ENCODE results near the gene ADAMTSL5.
"Not testable (repeated sequence)": the region's sequence is repeated elsewhere in the genome, so short reads cannot be mapped to it uniquely, and the experiment has no call there.

The ADAMTSL5 gene

DNA sequence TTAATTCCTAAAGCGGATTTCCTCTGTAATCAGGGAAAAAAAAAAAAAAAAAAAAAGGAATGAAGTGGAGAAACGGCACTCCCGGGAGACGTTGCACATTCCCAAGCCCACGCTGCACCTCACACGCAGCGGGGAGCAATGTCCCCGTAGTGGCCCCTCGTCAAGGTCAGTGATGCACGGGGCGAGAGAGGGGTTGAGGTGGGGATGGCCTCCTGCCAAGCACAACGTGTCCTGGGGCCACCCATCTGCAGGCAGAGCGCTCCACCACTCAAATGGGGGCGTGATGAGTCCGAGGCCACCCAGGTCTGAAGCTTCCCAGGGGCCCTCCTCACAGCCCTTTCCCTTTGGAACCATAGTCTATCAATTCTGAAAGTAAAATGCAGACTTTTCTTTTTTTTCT lies 26.2 kb upstream of the ADAMTSL5 start:
- no peak overlapping the region for H3K4me3 ChIP-seq (ENCODE audit: control insufficient read depth, low read depth, low read length)
- peak; percentile 36 for DNase-seq (ENCODE audit: low read depth)
- TF ChIP-seq, protein P1, sequence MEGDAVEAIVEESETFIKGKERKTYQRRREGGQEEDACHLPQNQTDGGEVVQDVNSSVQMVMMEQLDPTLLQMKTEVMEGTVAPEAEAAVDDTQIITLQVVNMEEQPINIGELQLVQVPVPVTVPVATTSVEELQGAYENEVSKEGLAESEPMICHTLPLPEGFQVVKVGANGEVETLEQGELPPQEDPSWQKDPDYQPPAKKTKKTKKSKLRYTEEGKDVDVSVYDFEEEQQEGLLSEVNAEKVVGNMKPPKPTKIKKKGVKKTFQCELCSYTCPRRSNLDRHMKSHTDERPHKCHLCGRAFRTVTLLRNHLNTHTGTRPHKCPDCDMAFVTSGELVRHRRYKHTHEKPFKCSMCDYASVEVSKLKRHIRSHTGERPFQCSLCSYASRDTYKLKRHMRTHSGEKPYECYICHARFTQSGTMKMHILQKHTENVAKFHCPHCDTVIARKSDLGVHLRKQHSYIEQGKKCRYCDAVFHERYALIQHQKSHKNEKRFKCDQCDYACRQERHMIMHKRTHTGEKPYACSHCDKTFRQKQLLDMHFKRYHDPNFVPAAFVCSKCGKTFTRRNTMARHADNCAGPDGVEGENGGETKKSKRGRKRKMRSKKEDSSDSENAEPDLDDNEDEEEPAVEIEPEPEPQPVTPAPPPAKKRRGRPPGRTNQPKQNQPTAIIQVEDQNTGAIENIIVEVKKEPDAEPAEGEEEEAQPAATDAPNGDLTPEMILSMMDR (conservative IDR thresholded peaks at IDR 0.05; ENCODE audit: control insufficient read depth, insufficient read depth, low read depth, low read length): no peak

DNA sequence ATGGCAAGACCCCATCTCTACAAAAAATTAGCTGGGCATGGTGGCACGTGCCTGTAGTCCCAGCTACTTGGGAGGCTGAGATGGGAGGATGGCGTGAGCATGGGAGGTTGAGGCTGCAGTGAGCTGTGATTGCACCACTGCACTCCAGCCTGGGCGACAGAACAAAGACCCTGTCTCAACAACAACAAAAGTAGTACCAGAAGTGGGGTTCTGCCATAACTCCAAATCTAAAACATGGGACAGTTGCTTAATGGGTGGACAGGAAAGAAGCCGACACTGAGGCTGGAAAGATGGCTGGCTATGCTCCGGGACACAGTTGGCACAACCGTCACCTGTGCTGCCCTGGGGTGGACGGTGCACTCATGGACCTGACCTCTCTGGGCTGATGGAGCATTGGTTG lies 22.9 kb upstream of the ADAMTSL5 start:
- not testable (repeated sequence) for H3K4me3 ChIP-seq (ENCODE audit: control insufficient read depth, low read depth, low read length); DNase-seq (ENCODE audit: low read depth)

DNA sequence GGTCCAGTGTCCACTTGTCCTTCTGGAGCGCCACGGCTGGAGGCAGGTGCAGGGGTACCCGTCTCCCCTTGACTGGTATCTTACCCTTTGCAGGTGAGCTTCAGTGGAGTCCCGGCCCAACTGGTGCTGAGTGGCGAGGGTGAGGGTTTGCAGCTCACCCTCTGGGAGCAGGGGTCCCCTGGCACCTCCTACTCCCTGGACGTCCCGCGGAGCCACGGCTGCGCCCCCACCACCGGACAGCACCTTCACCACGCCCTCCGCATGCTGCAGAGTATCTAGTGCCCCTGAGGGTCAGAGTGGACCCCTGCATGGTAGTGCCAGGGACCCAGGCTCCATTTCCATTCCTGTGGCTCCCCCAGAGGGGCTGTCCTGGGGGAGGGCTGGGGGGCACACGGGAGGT lies 22.2 kb upstream of the ADAMTSL5 start:
- H3K4me3 ChIP-seq (ENCODE audit: control insufficient read depth, low read depth, low read length): no peak overlapping the region
- no peak for DNase-seq (ENCODE audit: low read depth)
- TF ChIP-seq, protein P1 (conservative IDR thresholded peaks at IDR 0.05; ENCODE audit: control insufficient read depth, insufficient read depth, low read depth, low read length): no peak

DNA sequence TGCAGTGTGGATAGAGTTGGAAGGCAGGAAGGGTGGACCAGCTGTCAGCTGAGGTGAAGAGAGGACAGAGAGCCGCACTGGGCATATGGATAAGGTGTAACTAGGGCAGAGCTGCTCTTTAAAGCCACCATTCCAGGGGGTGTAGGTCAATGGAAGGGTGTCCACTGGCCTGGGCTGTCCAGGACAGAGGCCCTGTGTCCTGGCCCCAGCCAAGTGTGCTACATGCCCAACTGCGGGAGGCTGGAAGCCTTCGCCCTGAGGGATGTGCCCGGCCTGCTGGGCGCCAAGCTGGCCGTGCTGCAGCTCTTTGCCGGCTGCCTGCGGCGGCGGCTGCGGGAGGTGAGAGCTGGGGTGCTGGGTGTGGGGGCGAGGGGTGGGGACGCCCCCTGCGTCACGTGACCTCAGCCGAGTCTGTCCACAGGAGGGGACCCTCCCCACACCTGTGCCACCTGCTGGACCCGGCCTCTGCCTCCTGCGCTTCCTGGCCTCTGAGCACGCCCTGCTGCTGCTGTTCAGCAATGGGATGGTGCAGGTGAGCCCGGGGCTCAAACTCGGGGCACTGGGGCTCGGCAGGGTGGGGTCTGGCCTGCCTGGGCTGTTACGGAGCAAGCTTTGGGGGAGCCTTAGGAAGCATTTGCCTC lies 20.8 kb upstream of the ADAMTSL5 start:
- TF ChIP-seq, protein P1 (conservative IDR thresholded peaks at IDR 0.05; ENCODE audit: control insufficient read depth, insufficient read depth, low read depth, low read length): no peak
- no peak overlapping the region for H3K4me3 ChIP-seq (ENCODE audit: control insufficient read depth, low read depth, low read length)

DNA sequence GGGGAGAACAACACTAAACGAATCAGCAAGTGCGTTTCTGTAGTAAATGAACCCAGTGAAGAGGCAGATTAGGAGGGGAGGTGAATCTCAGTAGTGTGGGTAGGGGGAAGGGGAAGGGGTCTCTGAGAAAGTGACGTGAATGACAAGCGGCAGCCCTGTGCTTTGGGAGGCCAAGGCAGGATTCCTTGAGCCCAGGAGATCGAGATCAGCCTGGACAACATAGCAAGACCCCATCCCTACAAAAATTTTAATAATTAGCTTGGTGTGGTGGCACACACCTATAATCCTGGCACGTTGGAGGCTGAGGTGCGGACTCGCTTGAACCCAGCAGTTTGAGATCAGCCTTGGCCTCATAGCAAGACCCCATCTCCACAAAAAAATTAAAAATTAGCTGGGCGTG lies 19.2 kb upstream of the ADAMTSL5 start:
- DNase-seq (ENCODE audit: low read depth): no peak
- TF ChIP-seq, protein P1 (conservative IDR thresholded peaks at IDR 0.05; ENCODE audit: control insufficient read depth, insufficient read depth, low read depth, low read length): no peak
- H3K4me3 ChIP-seq (ENCODE audit: control insufficient read depth, low read depth, low read length): no peak overlapping the region

More for the DNA sequence above, 20.8 kb upstream of the ADAMTSL5 start:
- no peak for DNase-seq (ENCODE audit: low read depth)

DNA sequence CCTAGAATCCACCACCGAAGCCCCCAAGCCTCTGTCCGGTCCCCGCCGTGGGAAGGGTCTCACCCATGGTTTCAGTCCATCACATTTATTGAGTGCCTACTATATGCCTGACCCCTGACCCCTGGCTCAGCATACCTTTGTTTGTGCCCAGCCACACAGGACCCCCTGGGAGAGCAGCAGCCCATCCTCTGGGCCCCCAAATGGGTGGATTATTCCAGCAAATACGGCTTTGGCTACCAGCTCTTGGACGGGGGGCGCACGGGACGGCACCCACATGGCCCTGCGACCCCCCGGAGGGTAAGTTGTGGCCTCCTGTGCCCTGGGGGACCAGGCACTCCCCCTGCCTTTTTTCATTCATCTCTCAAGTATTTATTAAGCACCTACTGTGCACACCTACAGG lies 18.8 kb upstream of the ADAMTSL5 start:
- no peak overlapping the region for H3K4me3 ChIP-seq (ENCODE audit: control insufficient read depth, low read depth, low read length)
- DNase-seq (ENCODE audit: low read depth): no peak
- TF ChIP-seq, protein P1 (conservative IDR thresholded peaks at IDR 0.05; ENCODE audit: control insufficient read depth, insufficient read depth, low read depth, low read length): no peak

DNA sequence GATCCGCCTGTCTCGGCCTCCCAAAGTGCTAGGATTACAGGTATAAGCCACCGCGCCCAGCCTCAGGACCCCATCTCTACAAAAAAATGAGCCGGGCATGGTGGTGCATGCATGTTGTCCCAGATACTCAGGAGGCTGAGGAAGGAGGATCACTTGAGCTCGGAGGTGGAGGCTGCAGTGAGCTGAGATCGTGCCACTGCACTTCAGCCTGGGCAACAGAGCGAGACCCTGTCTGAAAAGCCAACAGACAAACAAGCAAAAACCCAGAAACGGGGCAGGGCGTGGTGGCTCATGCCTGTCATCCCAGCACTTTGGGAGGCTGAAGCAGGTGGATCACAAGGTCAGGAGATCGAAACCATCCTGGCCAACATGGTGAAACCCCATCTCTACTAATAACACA lies 18.0 kb upstream of the ADAMTSL5 start:
- H3K4me3 ChIP-seq (ENCODE audit: control insufficient read depth, low read depth, low read length); DNase-seq (ENCODE audit: low read depth): not testable (repeated sequence)

DNA sequence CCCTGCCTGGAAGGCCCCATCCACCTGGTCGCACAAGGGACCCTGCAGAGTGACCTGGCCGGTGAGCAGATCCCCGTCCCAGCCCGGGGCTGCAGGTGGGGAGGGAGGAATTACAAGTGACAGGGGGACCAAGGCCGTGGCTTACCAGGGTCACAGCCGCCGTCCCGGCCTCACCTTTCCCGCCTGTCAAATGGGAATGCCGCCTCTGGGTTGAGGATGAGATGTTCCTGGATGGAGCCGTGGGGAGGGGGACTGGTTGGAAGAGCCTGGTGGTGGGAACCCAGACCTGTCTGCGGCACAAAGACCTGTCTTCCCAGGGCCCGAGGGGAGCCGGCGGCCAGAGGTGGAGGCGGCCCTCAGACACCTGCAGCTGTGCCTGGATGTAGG lies 16.6 kb upstream of the ADAMTSL5 start:
- TF ChIP-seq, protein P1 (conservative IDR thresholded peaks at IDR 0.05; ENCODE audit: control insufficient read depth, insufficient read depth, low read depth, low read length): no peak
- H3K4me3 ChIP-seq (ENCODE audit: control insufficient read depth, low read depth, low read length): no peak overlapping the region
- no peak for DNase-seq (ENCODE audit: low read depth)
